Activated CD8-positive, alpha-beta T cell treated with anti-CD3 and anti-CD28 coated beads for 36 hours (primary cell): ENCODE measurements around the gene TPM2. TPM values are rescaled to one million over a fixed set of nuclear protein-coding genes. Genes with fewer than 3 reads are reported as not detected.

ENCODE experiments used
- ATAC-seq: fragments of 200-7000 bp; cut with Tn5 transposase; one replicate; pipeline ENCODE4 v1.10.0; 2021; ENCODE audit warnings: mild to moderate bottlenecking, moderate library complexity
- CTCF ChIA-PET: fragments of 350-600 bp; sonication (Branson Sonifier 250); formaldehyde crosslinking; loops from one replicate; lab custom pipeline; 2021; ENCODE audit warnings: antibody characterized with exemption; lab: Charles Lee
- POLR2A ChIA-PET: fragments of 350-600 bp; sonication (Branson Sonifier 250); formaldehyde crosslinking; loops from one replicate; lab custom pipeline; 2021; ENCODE audit warnings: antibody characterized with exemption; lab: Charles Lee
- DNase-seq: peaks from one replicate; pipeline ENCODE4 v3.0.0-alpha.2; 2020
- H3K27ac Mint-ChIP-seq: one replicate; pipeline ENCODE4 v1.8.0; 2021; ENCODE audit warnings: mild to moderate bottlenecking, mixed read lengths
- H3K27me3 Mint-ChIP-seq: one replicate; pipeline ENCODE4 v1.8.0; 2021; ENCODE audit warnings: mixed read lengths
- H3K36me3 Mint-ChIP-seq: one replicate; pipeline ENCODE4 v1.8.0; 2021; ENCODE audit warnings: low read depth, mixed read lengths
- H3K4me1 Mint-ChIP-seq: one replicate; pipeline ENCODE4 v1.8.0; 2021; ENCODE audit warnings: low read depth, mixed read lengths
- H3K4me3 Mint-ChIP-seq: one replicate; pipeline ENCODE4 v1.8.0; 2021; ENCODE audit warnings: mild to moderate bottlenecking, moderate library complexity, mixed read lengths
- H3K9me3 Mint-ChIP-seq: one replicate; pipeline ENCODE4 v1.8.0; 2021; ENCODE audit warnings: mixed read lengths
- CTCF ChIP-seq: fragments of 200-600 bp; IDR thresholded peaks from one replicate; pipeline ENCODE4 v1.8.0; 2022; ENCODE audit warnings: antibody characterized with exemption, mild to moderate bottlenecking
- intact Hi-C: fragments of 100-400 bp; cut with micrococcal nuclease; formaldehyde crosslinking; loops from one replicate; pipeline ENCODE4 v1.10.0; 2022
- total RNA-seq, 2 experiments: library from RNA; stranded (reverse); gene quantifications; one replicate each; pipeline ENCODE4 v1.2.3, GENCODE V29; 2021

TPM2 gene
- 1 to 10 TPM; 4.8 to 5.3 TPM for total RNA-seq

GRCh38 chr9:35689542-35690293 lies at the start of gene TPM2:
Gene TPM2 (minus strand): TSS chr9:35689925. CDS start chr9:35689817, 108 bp downstream.
- ChIA-PET CTCF (interaction anchor here (1.3 to 12.7 kb wide), 6 partner anchors 24 to 86 kb away, joined by 3 to 313 read pairs (median 6); partner anchors contain the start of genes ARHGEF39, CA9, CCDC107 and CREB3), POLR2A (interaction anchor here (0.6 to 2.4 kb wide), 2 partner anchors 25 to 32 kb away, joined by 3 to 12 read pairs; partner anchors contain the start of genes ARHGEF39, CCDC107 and RMRP)
- Mint-ChIP-seq H3K4me1 (peaks cover 18% of the 10 kb centered on the region), H3K36me3 (no peaks in the 10 kb centered on the region), H3K9me3 (no peaks in the 10 kb centered on the region), H3K4me3 (peak within 1 kb of the TSS; percentile 72), H3K27ac (peak within 1 kb of the TSS; percentile 55), H3K27me3 (no peaks in the 10 kb centered on the region)
- no peak for ATAC-seq
- intact Hi-C loops = no loop called here
- no peak for DNase-seq
- no peak for TF ChIP-seq CTCF

GRCh38 chr9:35738924-35739323 lies 49.2 kb upstream of the TPM2 start:
- H3K27me3 Mint-ChIP-seq = no peaks in the 10 kb centered on the region
- intact Hi-C loops = no loop called here
- no peak for ATAC-seq
- peaks cover 25% of the 10 kb centered on the region for H3K4me1 Mint-ChIP-seq
- ChIA-PET CTCF (interaction anchor here (1.8 to 3.6 kb wide), 2 partner anchors 9 to 11 kb away, joined by 5 to 17 read pairs; no protein-coding TSS in a partner anchor), POLR2A (interaction anchor here (1.4 to 1.5 kb wide), 2 partner anchors 9 to 11 kb away, joined by 3 to 9 read pairs; partner anchors contain the start of genes GBA2 and RGP1)
- no peak overlapping the region for H3K27ac Mint-ChIP-seq
- no peak for TF ChIP-seq CTCF
- H3K36me3 Mint-ChIP-seq = peaks cover 23% of the 10 kb centered on the region
- no peak overlapping the region for H3K4me3 Mint-ChIP-seq
- DNase-seq = no peak
- H3K9me3 Mint-ChIP-seq = no peaks in the 10 kb centered on the region

- peaks cover 24% of the 10 kb centered on the region for H3K36me3 Mint-ChIP-seq
- H3K27me3 Mint-ChIP-seq = no peaks in the 10 kb centered on the region
- DNase-seq = no peak
- intact Hi-C loops = no loop called here
- ChIA-PET CTCF (interaction anchor here (1.3 to 3.6 kb wide), 2 partner anchors 9 to 12 kb away, joined by 6 to 17 read pairs; no protein-coding TSS in a partner anchor), POLR2A (interaction anchor here (0.7 to 1.5 kb wide), 5 partner anchors 10 to 74 kb away, joined by 3 to 5 read pairs (median 3); partner anchors contain the start of gene ARHGEF39)
- TF ChIP-seq CTCF = no peak
- no peaks in the 10 kb centered on the region for H3K9me3 Mint-ChIP-seq
- H3K4me3 Mint-ChIP-seq = no peak overlapping the region
- no peak for ATAC-seq
- H3K27ac Mint-ChIP-seq = no peak overlapping the region
- H3K4me1 Mint-ChIP-seq = peaks cover 31% of the 10 kb centered on the region
These were observed 48.5 kb upstream of the TPM2 start for GRCh38 chr9:35738186-35738585.

GRCh38 chr9:35737143-35737542 lies 47.4 kb upstream of the TPM2 start:
- H3K36me3 Mint-ChIP-seq = peaks cover 25% of the 10 kb centered on the region
- ATAC-seq (no peak), DNase-seq (no peak)
- no peak overlapping the region for H3K27ac Mint-ChIP-seq
- CTCF ChIA-PET = interaction anchor here (0.8 to 3.6 kb wide), 8 partner anchors 9 to 46 kb away, joined by 3 to 19 read pairs (median 6); no protein-coding TSS in a partner anchor
- TF ChIP-seq CTCF = no peak
- intact Hi-C loops = no loop called here
- H3K27me3 Mint-ChIP-seq = no peaks in the 10 kb centered on the region
- no peak overlapping the region for H3K4me3 Mint-ChIP-seq
- POLR2A ChIA-PET = interaction anchor here (1.0 to 1.4 kb wide), 3 partner anchors 11 to 73 kb away, joined by 3 to 5 read pairs (median 4); partner anchors contain the start of gene ARHGEF39
- no peaks in the 10 kb centered on the region for H3K9me3 Mint-ChIP-seq
- peaks cover 26% of the 10 kb centered on the region for H3K4me1 Mint-ChIP-seq
